K562 (cell line): ENCODE results near the gene PLSCR5. TPM values are rescaled to one million over a fixed set of nuclear protein-coding genes. Genes with fewer than 3 reads are reported as not detected.

Source experiments
- ATAC-seq: fragments of 200-7000 bp; cut with Tn5 transposase; 3 replicates; pipeline ENCODE4 v1.9.1; 2020; ENCODE audit warnings: moderate library complexity
- BruUV-seq: library from RNA; stranded (reverse); fragments of 400-500 nt; replicated peaks from 2 replicates; lab custom pipeline; 2021; lab: Mats Ljungman, UMichigan
- CTCF ChIA-PET: fragments of 300-600 bp; formaldehyde crosslinking; extraction: SDS; loops from one replicate; lab custom pipeline; 2021; ENCODE audit warnings: low intra/inter-chr PET ratio; lab: Yijun Ruan, JAX
- POLR2A ChIA-PET: fragments of 300-600, 350-650 bp; sonication (Branson Sonifier 250); formaldehyde crosslinking; extraction: SDS; loops from one replicate; lab custom pipeline; 2021; ENCODE audit warnings: antibody characterized with exemption, inconsistent platforms; lab: Yijun Ruan, JAX
- DNase-seq, 4 experiments: peaks; one replicate each; pipeline versions ENCODE4 v3.0.0 to v3.0.0-alpha.2; 2011 to 2018; ENCODE audit warnings: low spot score in 3 of 4, mixed read lengths in 3 of 4; ENCODE audit errors: extremely low read depth in 1 of 4
- FAIRE-seq: peaks from 2 replicates; lab custom pipeline; 2011; peaks lifted over from hg19 to GRCh38; lab: Jason Lieb, UNC
- H2AFZ ChIP-seq: 2 replicates; pipeline ENCODE4 v1.6.0; 2011; ENCODE audit warnings: low read depth, low read length, control low read depth, inconsistent platforms
- H3K27ac ChIP-seq: fragments of 200-600 bp; 3 replicates; pipeline ENCODE4 v1.8.0; 2011; ENCODE audit warnings: low read depth, mild to moderate bottlenecking, control low read depth, inconsistent platforms, low read length, moderate library complexity, mixed read lengths; ENCODE audit errors: extremely low read depth
- H3K27me3 ChIP-seq, 2 experiments: fragments of 300-600 bp in 1 of 2; 2 replicates in 1 of 2; 3 replicates in 1 of 2; pipeline versions ENCODE4 v1.6.0 to v1.8.0; 2011; ENCODE audit warnings: inconsistent platforms in 2 of 2, low read length in 2 of 2, mild to moderate bottlenecking in 1 of 2, mixed read lengths in 1 of 2, moderate library complexity in 1 of 2; ENCODE audit not compliant: control insufficient read depth in 2 of 2, insufficient read depth in 2 of 2
- H3K36me3 ChIP-seq: fragments of 300-600 bp; 3 replicates; pipeline ENCODE4 v1.8.0; 2011; ENCODE audit warnings: mild to moderate bottlenecking, low read length, inconsistent platforms; ENCODE audit not compliant: control insufficient read depth, insufficient read depth
- H3K4me1 ChIP-seq, 2 experiments: fragments of 200-600 bp in 1 of 2; replicated peaks in 1 of 2; 2 replicates in 1 of 2; 3 replicates in 1 of 2; pipeline versions ENCODE4 v1.5.1 to v1.8.0; 2011; ENCODE audit warnings: inconsistent platforms in 2 of 2, low read length in 2 of 2, mild to moderate bottlenecking in 1 of 2, mixed read lengths in 1 of 2, moderate library complexity in 1 of 2; ENCODE audit not compliant: control insufficient read depth in 2 of 2, insufficient read depth in 2 of 2
- H3K4me2 ChIP-seq: 2 replicates; pipeline ENCODE4 v1.6.1; 2011; ENCODE audit warnings: low read length, control low read depth, inconsistent platforms, mixed read lengths; ENCODE audit not compliant: insufficient read depth
- H3K4me3 ChIP-seq: fragments of 200-600 bp; sonication (generic), shearing (Covaris generic); 2 replicates; pipeline ENCODE4 v1.5.1; 2016; ENCODE audit warnings: control low read depth, inconsistent platforms
- H3K79me2 ChIP-seq: fragments of 200-600 bp; 3 replicates; pipeline ENCODE4 v1.8.0; 2011; ENCODE audit warnings: low read length, inconsistent platforms; ENCODE audit not compliant: control insufficient read depth, insufficient read depth
- H3K9ac ChIP-seq, 2 experiments: 2 replicates each; pipeline versions ENCODE4 v1.6.0 to v1.6.1; 2011; ENCODE audit warnings: low read depth in 2 of 2, low read length in 2 of 2, control low read depth in 1 of 2, inconsistent platforms in 1 of 2, mild to moderate bottlenecking in 1 of 2, mixed read lengths in 1 of 2; ENCODE audit not compliant: insufficient read depth in 1 of 2
- H3K9me1 ChIP-seq: one replicate; pipeline ENCODE4 v1.6.0; 2011; ENCODE audit warnings: inconsistent platforms, mild to moderate bottlenecking, low read length, moderate library complexity; ENCODE audit not compliant: control insufficient read depth, insufficient read depth
- H3K9me3 ChIP-seq: replicated peaks from 2 replicates; pipeline ENCODE4 v1.5.1; 2011; ENCODE audit warnings: low read depth, low read length, inconsistent platforms; ENCODE audit not compliant: control insufficient read depth, insufficient read depth
- H4K20me1 ChIP-seq: replicated peaks from 2 replicates; pipeline ENCODE4 v1.6.1; 2011; ENCODE audit warnings: low read length, inconsistent platforms, mixed read lengths; ENCODE audit not compliant: control insufficient read depth, insufficient read depth
- ATF1 ChIP-seq, 2 experiments: fragments of 450-650 bp in 1 of 2; IDR thresholded peaks; 2 replicates each; pipeline ENCODE4 v1.6.1; 2016; ENCODE audit warnings: missing compliant biosample characterization in 1 of 2, missing genetic modification characterization in 1 of 2
- CREB5 ChIP-seq: fragments of 250-450 bp; sonication (Bioruptor Pico); IDR thresholded peaks from 2 replicates; pipeline ENCODE4 v1.5.0; 2020; ENCODE audit warnings: mild to moderate bottlenecking
- CTBP1 ChIP-seq: fragments of 450-650 bp; IDR thresholded peaks from 2 replicates; pipeline ENCODE4 v1.6.1; 2016; ENCODE audit warnings: borderline replicate concordance
- ELK3 ChIP-seq: fragments of 450-650 bp; formaldehyde crosslinking; IDR thresholded peaks from 2 replicates; pipeline ENCODE4 v1.4.0; 2020; ENCODE audit warnings: mild to moderate bottlenecking
- ESRRA ChIP-seq: fragments of 450-650 bp; IDR thresholded peaks from 2 replicates; pipeline ENCODE4 v1.6.1; 2014; ENCODE audit warnings: low read depth, mild to moderate bottlenecking, moderate library complexity, borderline replicate concordance
- LARP7 ChIP-seq: fragments of 450-650 bp; IDR thresholded peaks from 2 replicates; pipeline ENCODE4 v1.6.1; 2016
- NCOA6 ChIP-seq: fragments of 450-650 bp; IDR thresholded peaks from 2 replicates; pipeline ENCODE4 v1.6.1; 2017; ENCODE audit warnings: mild to moderate bottlenecking
- RBM15 ChIP-seq: fragments of 200-400 bp; formaldehyde crosslinking; IDR thresholded peaks from 2 replicates; pipeline ENCODE4 v1.6.1; 2018; ENCODE audit warnings: mild to moderate bottlenecking, low read length, moderate library complexity; ENCODE audit not compliant: insufficient read depth
- RFX7 ChIP-seq: fragments of 250-450 bp; sonication (Bioruptor Pico); IDR thresholded peaks from 2 replicates; pipeline ENCODE4 v1.5.1; 2021; ENCODE audit warnings: mild to moderate bottlenecking
- RHOXF2B ChIP-seq: fragments of 250-450 bp; sonication (Bioruptor Pico); conservative IDR thresholded peaks from 2 replicates; pipeline ENCODE4 v1.5.1; 2021
- SMARCA5 ChIP-seq: fragments of 450-650 bp; IDR thresholded peaks from 2 replicates; pipeline ENCODE4 v1.6.1; 2016
- TAL1 ChIP-seq: fragments of 450-650 bp; IDR thresholded peaks from 2 replicates; pipeline ENCODE4 v1.6.1; 2016; ENCODE audit warnings: mild to moderate bottlenecking
- TBL1XR1 ChIP-seq, 2 experiments: IDR thresholded peaks; 2 replicates each; pipeline ENCODE4 v1.6.1; 2012; ENCODE audit warnings: improper control_type of control experiment in 2 of 2, low read length in 2 of 2, mild to moderate bottlenecking in 1 of 2
- ZBED1 ChIP-seq: IDR thresholded peaks from 2 replicates; pipeline ENCODE4 v1.6.1; 2014
- ZNF224 ChIP-seq: sonication (generic); formaldehyde crosslinking; IDR thresholded peaks from 2 replicates; pipeline ENCODE4 v1.8.0; 2022; ENCODE audit warnings: mild to moderate bottlenecking, missing genetic modification reagents
- ZNF589 ChIP-seq: fragments of 200-800 bp; sonication (Bioruptor generic); IDR thresholded peaks from 2 replicates; pipeline ENCODE4 v1.6.1; 2016; ENCODE audit warnings: low read depth, missing genetic modification characterization, missing compliant biosample characterization
- ZNF696 ChIP-seq: fragments of 250-450 bp; sonication (Bioruptor Pico); conservative IDR thresholded peaks from 2 replicates; pipeline ENCODE4 v1.4.0; 2020; ENCODE audit warnings: mild to moderate bottlenecking, moderate library complexity
- WGBS: fragments of 100-300 bp; shearing (Covaris generic); methylation state at CpG from one replicate; pipeline ENCODE4 v1.1.6; 2016; ENCODE audit warnings: low coverage, mixed read lengths; ENCODE audit not compliant: insufficient coverage; ENCODE audit errors: missing lambda C conversion rate; 5-methylcytosine and 5-hydroxymethylcytosine counted together
- in situ Hi-C: fragments of 300-500 bp; cut with MboI; formaldehyde crosslinking; loops from 4 replicates; pipeline ENCODE4 v1.15.0; 2018; ENCODE audit warnings: inconsistent platforms, mixed read lengths
- intact Hi-C: fragments of 100-400 bp; cut with micrococcal nuclease; formaldehyde crosslinking; loops from 2 replicates; pipeline ENCODE4 v1.14.2; 2022
- polyA plus RNA-seq, 8 experiments: library from polyadenylated mRNA; depleted of rRNA in 4 of 8; stranded (reverse) in 5 of 8; unstranded in 3 of 8; fragments of >200 nt; fragmentation: Nextera tagmentation in 2 of 8; fragmentation: Illumina TruSeq in 1 of 8; extraction: Ambion mirVana in 2 of 8; extraction: Trizol in 1 of 8; gene quantifications; 2 replicates each; pipeline versions ENCODE4 v1.2.1 to v1.2.3, GENCODE V29; 2011 to 2014; ENCODE audit warnings: inconsistent platforms in 1 of 8, missing spikeins in 1 of 8
- total RNA-seq, 7 experiments: library from RNA; depleted of rRNA in 6 of 7; stranded (reverse); fragments of >200 nt in 6 of 7; fragmentation: Illumina TruSeq in 2 of 7; extraction: Trizol in 2 of 7; gene quantifications; 2 replicates each; pipeline versions ENCODE4 v1.2.1 to v1.2.3, GENCODE V29; 2011 to 2021; ENCODE audit warnings: low replicate concordance in 1 of 7

The PLSCR5 gene
- total and polyA plus RNA-seq, 9 of the 15 experiments (the other 6 are each of a cell fraction or from before 2014, with no cell fraction given): not detected

- Histone ChIP-seq H3K27me3 (no peaks in the 10 kb centered on the region), H3K27ac (no peak overlapping the region), H2AFZ (no peak overlapping the region), H3K4me3 (no peak overlapping the region), H3K4me1 (peaks cover 4 to 17% of the 10 kb centered on the region in 2 experiments; a peak in 4 of 5 replicates), H3K4me2 (no peak overlapping the region), H3K36me3 (peaks cover 33% of the 10 kb centered on the region), H3K9me3 (no peaks in the 10 kb centered on the region), H4K20me1 (0 out of 2 replicates have a peak, but pooled peaks cover 5% of the 10 kb centered on the region), H3K9ac (no peak overlapping the region), H3K79me2 (peaks cover 83% of the 10 kb centered on the region), H3K9me1 (no peaks in the 10 kb centered on the region)
- intact Hi-C loops (no loop called here), in situ Hi-C loops (no loop called here)
- no TSS peak for BruUV-seq
- ChIA-PET POLR2A (no interaction called here), CTCF (no interaction called here)
- TF ChIP-seq ZBED1: no peak
- TF ChIP-seq RHOXF2B (CRISPR knock-in tag): no peak
- TF ChIP-seq RBM15: no peak
- no peak for TF ChIP-seq ATF1 (CRISPR knock-in tag; IDR thresholded peaks at IDR 0.05)
- TF ChIP-seq ATF1 (tag; IDR thresholded peaks at IDR 0.05): no peak
- no peak for TF ChIP-seq ZNF696 (CRISPR knock-in tag)
- no peak for TF ChIP-seq ESRRA
- no peak for TF ChIP-seq CTBP1
- TF ChIP-seq NCOA6: no peak
- TF ChIP-seq LARP7: no peak
- TF ChIP-seq TBL1XR1 (IDR thresholded peaks at IDR 0.05; ENCODE audit: low read length in 2 of 2): no peak
- no peak for TF ChIP-seq TAL1
- no peak for TF ChIP-seq RFX7 (CRISPR knock-in tag)
- no peak for TF ChIP-seq ZNF589 (CRISPR knock-in tag)
- TF ChIP-seq CREB5 (CRISPR knock-in tag): no peak
- no peak for TF ChIP-seq ZNF224 (CRISPR knock-in tag)
- no peak for TF ChIP-seq SMARCA5
- TF ChIP-seq ELK3 (CRISPR knock-in tag): no peak
- FAIRE-seq: no peak
- no peak for ATAC-seq
- no peak for DNase-seq
- 30% methylated on average over 3 of the region's 3 CpGs for WGBS
Measured at GRCh38 chr3:146539315-146539714, 65.8 kb downstream of the PLSCR5 start.
